IPS-18c (cell line): ENCODE results near the gene TRMT11.

Experiments
- H3K4me3 ChIP-seq: 2 replicates; pipeline ENCODE4 v1.7.0; 2013; ENCODE audit warnings: low read depth, mild to moderate bottlenecking, low read length, moderate library complexity; ENCODE audit not compliant: insufficient read depth
- H3K9me3 ChIP-seq: one replicate; pipeline ENCODE4 v1.6.1; 2013; ENCODE audit warnings: mild to moderate bottlenecking, low read length, moderate library complexity; ENCODE audit not compliant: control insufficient read depth, insufficient read depth

TRMT11 gene

GRCh38 chr6:126076992-126077664 lies 90.8 kb downstream of the TRMT11 start:
- no peak overlapping the region for H3K4me3 ChIP-seq
- H3K9me3 ChIP-seq = no peaks in the 10 kb centered on the region

GRCh38 chr6:126077810-126078776 lies 91.8 kb downstream of the TRMT11 start:
- Histone ChIP-seq H3K4me3 (no peak overlapping the region), H3K9me3 (no peaks in the 10 kb centered on the region)

- no peak overlapping the region for H3K4me3 ChIP-seq
- H3K9me3 ChIP-seq = no peaks in the 10 kb centered on the region
Observed at GRCh38 chr6:126083875-126084274, 97.5 kb downstream of the TRMT11 start.

- no peak overlapping the region for H3K4me3 ChIP-seq
- no peaks in the 10 kb centered on the region for H3K9me3 ChIP-seq
Observed at GRCh38 chr6:126086560-126086959, 100.2 kb downstream of the TRMT11 start.
